Measurements from ENCODE around the gene ZNF236. TPM values are rescaled to one million over a fixed set of nuclear protein-coding genes. Genes with fewer than 3 reads are reported as not detected.

Gene ZNF236
- total RNA-seq, 1 donor from 2014 or later, result 13.3 TPM

GRCh38 chr18:76911440-76911839, 89.1 kb downstream of the ZNF236 start:
- DNase-seq (ENCODE audit: low read depth) (no peak), FAIRE-seq (no peak)
- Histone ChIP-seq H3K4me3 (ENCODE audit: insufficient read depth, low read depth, low read length) (no peak overlapping the region), H3K27me3 (ENCODE audit: insufficient read depth, low read length) (no peaks in the 10 kb centered on the region), H3K9ac (ENCODE audit: low read length) (no peak overlapping the region), H3K4me2 (ENCODE audit: low read length) (no peak overlapping the region), H3K4me1 (ENCODE audit: insufficient read depth, low read length) (no peaks in the 10 kb centered on the region), H4K20me1 (ENCODE audit: insufficient read depth, low read length) (no peaks in the 10 kb centered on the region), H3K36me3 (ENCODE audit: insufficient read depth, low read length) (peaks cover 40% of the 10 kb centered on the region), H3K9me3 (ENCODE audit: insufficient read depth, low read depth, low read length) (no peaks in the 10 kb centered on the region), H2AFZ (ENCODE audit: low read depth, low read length) (no peak overlapping the region), H3K79me2 (ENCODE audit: insufficient read depth, low read length) (no peaks in the 10 kb centered on the region), H3K27ac (ENCODE audit: low read depth, low read length) (no peak overlapping the region)
- no peaks in the 10 kb centered on the region for H3K4me1 Mint-ChIP-seq (ENCODE audit: low read depth, unreplicated experiment)
- H3K36me3 Mint-ChIP-seq (ENCODE audit: low read depth, unreplicated experiment), result peaks cover 11% of the 10 kb centered on the region
- no peaks in the 10 kb centered on the region for H3K9me3 Mint-ChIP-seq (ENCODE audit: unreplicated experiment)
- no peak for TF ChIP-seq CTCF (IDR thresholded peaks at IDR 0.05; ENCODE audit: insufficient read depth, low read depth, low read length)
- H3K27ac Mint-ChIP-seq (ENCODE audit: unreplicated experiment), result no peak overlapping the region
- H3K4me3 Mint-ChIP-seq (ENCODE audit: unreplicated experiment), result no peak overlapping the region
- no peaks in the 10 kb centered on the region for H3K27me3 Mint-ChIP-seq (ENCODE audit: low read depth, unreplicated experiment)

- Mint-ChIP-seq H3K36me3 (ENCODE audit: low read depth, unreplicated experiment) (peaks cover 3% of the 10 kb centered on the region), H3K9me3 (ENCODE audit: unreplicated experiment) (no peaks in the 10 kb centered on the region), H3K4me3 (ENCODE audit: unreplicated experiment) (no peak overlapping the region), H3K27me3 (ENCODE audit: low read depth, unreplicated experiment) (no peaks in the 10 kb centered on the region), H3K27ac (ENCODE audit: unreplicated experiment) (no peak overlapping the region), H3K4me1 (ENCODE audit: low read depth, unreplicated experiment) (no peaks in the 10 kb centered on the region)
- Histone ChIP-seq H3K9me3 (ENCODE audit: insufficient read depth, low read depth, low read length) (no peaks in the 10 kb centered on the region), H3K4me3 (ENCODE audit: insufficient read depth, low read depth, low read length) (no peak overlapping the region), H3K36me3 (ENCODE audit: insufficient read depth, low read length) (peaks cover 39% of the 10 kb centered on the region), H3K9ac (ENCODE audit: low read length) (no peak overlapping the region), H3K4me1 (ENCODE audit: insufficient read depth, low read length) (no peaks in the 10 kb centered on the region), H3K27ac (ENCODE audit: low read depth, low read length) (no peak overlapping the region), H3K4me2 (ENCODE audit: low read length) (no peak overlapping the region), H3K27me3 (ENCODE audit: insufficient read depth, low read length) (no peaks in the 10 kb centered on the region), H3K79me2 (ENCODE audit: insufficient read depth, low read length) (no peaks in the 10 kb centered on the region), H4K20me1 (ENCODE audit: insufficient read depth, low read length) (no peaks in the 10 kb centered on the region), H2AFZ (ENCODE audit: low read depth, low read length) (no peak overlapping the region)
- no peak for TF ChIP-seq EZH2 (IDR thresholded peaks at IDR 0.05; ENCODE audit: insufficient read depth, low read length)
- TF ChIP-seq CTCF (IDR thresholded peaks at IDR 0.05; ENCODE audit: insufficient read depth, low read depth, low read length), result no peak
- DNase-seq (ENCODE audit: low read depth) (no peak), FAIRE-seq (no peak)
These were observed 91.2 kb downstream of the ZNF236 start for GRCh38 chr18:76913583-76913982.

- Histone ChIP-seq H2AFZ (ENCODE audit: low read depth, low read length) (no peak overlapping the region), H3K4me3 (ENCODE audit: insufficient read depth, low read depth, low read length) (no peak overlapping the region), H3K9me3 (ENCODE audit: insufficient read depth, low read depth, low read length) (no peaks in the 10 kb centered on the region), H3K4me2 (ENCODE audit: low read length) (no peak overlapping the region), H3K4me1 (ENCODE audit: insufficient read depth, low read length) (no peaks in the 10 kb centered on the region), H3K36me3 (ENCODE audit: insufficient read depth, low read length) (peaks cover 39% of the 10 kb centered on the region), H3K27me3 (ENCODE audit: insufficient read depth, low read length) (no peaks in the 10 kb centered on the region), H3K79me2 (ENCODE audit: insufficient read depth, low read length) (no peaks in the 10 kb centered on the region), H4K20me1 (ENCODE audit: insufficient read depth, low read length) (no peaks in the 10 kb centered on the region), H3K27ac (ENCODE audit: low read depth, low read length) (no peak overlapping the region), H3K9ac (ENCODE audit: low read length) (no peak overlapping the region)
- no peaks in the 10 kb centered on the region for H3K27me3 Mint-ChIP-seq (ENCODE audit: low read depth, unreplicated experiment)
- H3K36me3 Mint-ChIP-seq (ENCODE audit: low read depth, unreplicated experiment), result peaks cover 2% of the 10 kb centered on the region
- no peak overlapping the region for H3K4me3 Mint-ChIP-seq (ENCODE audit: unreplicated experiment)
- TF ChIP-seq EZH2 (IDR thresholded peaks at IDR 0.05; ENCODE audit: insufficient read depth, low read length) (no peak), CTCF (IDR thresholded peaks at IDR 0.05; ENCODE audit: insufficient read depth, low read depth, low read length) (no peak)
- no peak overlapping the region for H3K27ac Mint-ChIP-seq (ENCODE audit: unreplicated experiment)
- DNase-seq (ENCODE audit: low read depth) (no peak), FAIRE-seq (no peak)
- no peaks in the 10 kb centered on the region for H3K9me3 Mint-ChIP-seq (ENCODE audit: unreplicated experiment)
- H3K4me1 Mint-ChIP-seq (ENCODE audit: low read depth, unreplicated experiment), result no peaks in the 10 kb centered on the region
These were observed 92.0 kb downstream of the ZNF236 start for GRCh38 chr18:76914314-76914713.
